ENCODE data around the gene NKAP. TPM values are rescaled to one million over a fixed set of nuclear protein-coding genes. Genes with fewer than 3 reads are reported as not detected.

The NKAP gene
- total and polyA plus RNA-seq, 9 of the 15 experiments (the other 6 are each of a cell fraction or from before 2014, with no cell fraction given): 3.1 to 8.3 (median 7.0) TPM

GRCh38 chrX:119871599-119872395 is 71.8 kb downstream of the NKAP start, which contains the start of the genes NDUFA1 and RNF113A (continued):
- TF ChIP-seq, protein P1, sequence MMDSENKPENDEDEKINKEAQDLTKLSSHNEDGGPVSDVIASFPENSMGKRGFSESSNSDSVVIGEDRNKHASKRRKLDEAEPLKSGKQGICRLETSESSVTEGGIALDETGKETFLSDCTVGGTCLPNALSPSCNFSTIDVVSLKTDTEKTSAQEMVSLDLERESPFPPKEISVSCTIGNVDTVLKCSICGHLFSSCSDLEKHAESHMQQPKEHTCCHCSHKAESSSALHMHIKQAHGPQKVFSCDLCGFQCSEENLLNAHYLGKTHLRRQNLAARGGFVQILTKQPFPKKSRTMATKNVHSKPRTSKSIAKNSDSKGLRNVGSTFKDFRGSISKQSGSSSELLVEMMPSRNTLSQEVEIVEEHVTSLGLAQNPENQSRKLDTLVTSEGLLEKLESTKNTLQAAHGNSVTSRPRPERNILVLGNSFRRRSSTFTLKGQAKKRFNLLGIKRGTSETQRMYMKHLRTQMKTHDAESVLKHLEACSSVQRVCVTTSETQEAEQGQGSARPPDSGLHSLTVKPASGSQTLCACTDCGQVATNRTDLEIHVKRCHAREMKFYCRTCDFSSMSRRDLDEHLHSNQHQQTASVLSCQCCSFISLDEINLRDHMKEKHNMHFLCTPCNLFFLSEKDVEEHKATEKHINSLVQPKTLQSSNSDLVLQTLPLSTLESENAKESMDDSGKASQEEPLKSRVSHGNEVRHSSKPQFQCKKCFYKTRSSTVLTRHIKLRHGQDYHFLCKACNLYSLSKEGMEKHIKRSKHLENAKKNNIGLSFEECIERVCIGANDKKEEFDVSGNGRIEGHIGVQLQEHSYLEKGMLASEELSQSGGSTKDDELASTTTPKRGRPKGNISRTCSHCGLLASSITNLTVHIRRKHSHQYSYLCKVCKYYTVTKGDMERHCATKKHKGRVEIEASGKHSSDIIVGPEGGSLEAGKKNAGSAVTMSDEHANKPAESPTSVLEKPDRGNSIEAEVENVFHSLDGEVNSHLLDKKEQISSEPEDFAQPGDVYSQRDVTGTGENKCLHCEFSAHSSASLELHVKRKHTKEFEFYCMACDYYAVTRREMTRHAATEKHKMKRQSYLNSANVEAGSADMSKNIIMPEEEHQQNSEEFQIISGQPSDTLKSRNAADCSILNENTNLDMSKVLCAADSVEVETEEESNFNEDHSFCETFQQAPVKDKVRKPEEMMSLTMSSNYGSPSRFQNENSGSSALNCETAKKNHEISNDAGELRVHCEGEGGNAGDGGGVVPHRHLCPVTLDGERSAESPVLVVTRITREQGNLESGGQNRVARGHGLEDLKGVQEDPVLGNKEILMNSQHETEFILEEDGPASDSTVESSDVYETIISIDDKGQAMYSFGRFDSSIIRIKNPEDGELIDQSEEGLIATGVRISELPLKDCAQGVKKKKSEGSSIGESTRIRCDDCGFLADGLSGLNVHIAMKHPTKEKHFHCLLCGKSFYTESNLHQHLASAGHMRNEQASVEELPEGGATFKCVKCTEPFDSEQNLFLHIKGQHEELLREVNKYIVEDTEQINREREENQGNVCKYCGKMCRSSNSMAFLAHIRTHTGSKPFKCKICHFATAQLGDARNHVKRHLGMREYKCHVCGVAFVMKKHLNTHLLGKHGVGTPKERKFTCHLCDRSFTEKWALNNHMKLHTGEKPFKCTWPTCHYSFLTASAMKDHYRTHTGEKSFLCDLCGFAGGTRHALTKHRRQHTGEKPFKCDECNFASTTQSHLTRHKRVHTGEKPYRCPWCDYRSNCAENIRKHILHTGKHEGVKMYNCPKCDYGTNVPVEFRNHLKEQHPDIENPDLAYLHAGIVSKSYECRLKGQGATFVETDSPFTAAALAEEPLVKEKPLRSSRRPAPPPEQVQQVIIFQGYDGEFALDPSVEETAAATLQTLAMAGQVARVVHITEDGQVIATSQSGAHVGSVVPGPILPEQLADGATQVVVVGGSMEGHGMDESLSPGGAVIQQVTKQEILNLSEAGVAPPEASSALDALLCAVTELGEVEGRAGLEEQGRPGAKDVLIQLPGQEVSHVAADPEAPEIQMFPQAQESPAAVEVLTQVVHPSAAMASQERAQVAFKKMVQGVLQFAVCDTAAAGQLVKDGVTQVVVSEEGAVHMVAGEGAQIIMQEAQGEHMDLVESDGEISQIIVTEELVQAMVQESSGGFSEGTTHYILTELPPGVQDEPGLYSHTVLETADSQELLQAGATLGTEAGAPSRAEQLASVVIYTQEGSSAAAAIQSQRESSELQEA (IDR thresholded peaks at IDR 0.05; ENCODE audit: low read depth): peak; percentile 92
- TF ChIP-seq THAP7 (CRISPR knock-in tag; IDR thresholded peaks at IDR 0.05) (peak; percentile 97), POLR2G (IDR thresholded peaks at IDR 0.05; ENCODE audit: low read depth, low read length) (peak; percentile 99), CXXC5 (CRISPR knock-in tag; IDR thresholded peaks at IDR 0.05) (peak; percentile 89), NFYB (IDR thresholded peaks at IDR 0.05; ENCODE audit: extremely low read depth, insufficient read length) (no peak), ZBTB11 (CRISPR knock-in tag; IDR thresholded peaks at IDR 0.05) (peak in 2 of 3 experiments; percentile 63 to 94; a peak in 4 of 6 replicates), ZNF133 (CRISPR knock-in tag; IDR thresholded peaks at IDR 0.05) (no peak)
- TF ChIP-seq, protein P2, sequence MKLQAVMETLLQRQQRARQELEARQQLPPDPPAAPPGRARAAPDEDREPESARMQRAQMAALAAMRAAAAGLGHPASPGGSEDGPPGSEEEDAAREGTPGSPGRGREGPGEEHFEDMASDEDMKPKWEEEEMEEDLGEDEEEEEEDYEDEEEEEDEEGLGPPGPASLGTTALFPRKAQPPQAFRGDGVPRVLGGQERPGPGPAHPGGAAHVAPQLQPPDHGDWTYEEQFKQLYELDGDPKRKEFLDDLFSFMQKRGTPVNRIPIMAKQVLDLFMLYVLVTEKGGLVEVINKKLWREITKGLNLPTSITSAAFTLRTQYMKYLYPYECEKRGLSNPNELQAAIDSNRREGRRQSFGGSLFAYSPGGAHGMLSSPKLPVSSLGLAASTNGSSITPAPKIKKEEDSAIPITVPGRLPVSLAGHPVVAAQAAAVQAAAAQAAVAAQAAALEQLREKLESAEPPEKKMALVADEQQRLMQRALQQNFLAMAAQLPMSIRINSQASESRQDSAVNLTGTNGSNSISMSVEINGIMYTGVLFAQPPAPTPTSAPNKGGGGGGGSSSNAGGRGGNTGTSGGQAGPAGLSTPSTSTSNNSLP (IDR thresholded peaks at IDR 0.05; ENCODE audit: borderline replicate concordance, low read depth, low read length): no peak
